ENCODE measurements around the gene GMDS.

Gene GMDS

DNA sequence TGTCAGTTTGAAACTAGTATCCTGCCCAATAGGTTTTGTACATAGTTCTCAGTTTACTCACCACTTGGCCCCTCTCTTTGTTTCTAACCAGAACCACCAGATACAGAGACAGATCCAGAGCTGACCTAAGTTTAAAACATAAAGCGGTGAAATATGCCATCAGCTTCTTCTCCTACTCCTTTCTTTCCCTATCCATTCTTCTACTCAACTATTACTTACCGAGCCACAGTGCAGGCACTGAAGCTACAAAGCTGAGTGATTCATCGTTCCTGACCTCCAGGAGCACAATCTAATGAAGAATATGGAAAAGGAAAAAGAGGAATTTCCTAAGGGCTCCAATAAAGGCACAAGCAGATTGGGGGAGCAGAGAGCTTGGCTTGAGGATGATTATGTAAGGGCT lies 349.7 kb downstream of the GMDS start:
- DNase-seq (ENCODE audit: low read depth), result no peak

DNA sequence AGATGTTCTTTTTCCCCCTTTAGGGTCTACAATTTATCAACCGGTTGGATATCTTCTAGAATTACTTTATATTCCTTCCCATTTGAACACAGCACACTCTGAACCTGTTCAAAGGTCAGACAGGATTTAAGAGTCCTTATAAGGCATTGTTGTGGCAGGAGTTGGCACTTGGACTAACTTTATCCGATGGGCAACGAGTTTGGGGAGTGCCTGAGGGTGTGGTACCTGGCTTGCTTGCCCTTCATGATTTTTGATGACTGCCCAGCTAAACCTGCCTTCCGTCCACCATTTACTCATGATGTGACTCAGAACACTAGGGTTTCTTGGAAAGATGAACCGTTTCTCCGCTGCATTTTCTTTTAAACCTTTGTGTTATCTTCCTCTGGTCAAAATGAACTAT lies 350.5 kb downstream of the GMDS start:
- DNase-seq (ENCODE audit: low read depth), result no peak

GRCh38 chr6:1893470-1894130 lies 351.8 kb downstream of the GMDS start:
- no peak for DNase-seq (ENCODE audit: low read depth)

GRCh38 chr6:1892716-1893115 lies 352.7 kb downstream of the GMDS start:
- DNase-seq (ENCODE audit: low read depth), result no peak

GRCh38 chr6:1890987-1891386 lies 354.4 kb downstream of the GMDS start:
- DNase-seq (ENCODE audit: low read depth), result no peak

GRCh38 chr6:1890071-1890470 lies 355.3 kb downstream of the GMDS start:
- no peak for DNase-seq (ENCODE audit: low read depth)

DNA sequence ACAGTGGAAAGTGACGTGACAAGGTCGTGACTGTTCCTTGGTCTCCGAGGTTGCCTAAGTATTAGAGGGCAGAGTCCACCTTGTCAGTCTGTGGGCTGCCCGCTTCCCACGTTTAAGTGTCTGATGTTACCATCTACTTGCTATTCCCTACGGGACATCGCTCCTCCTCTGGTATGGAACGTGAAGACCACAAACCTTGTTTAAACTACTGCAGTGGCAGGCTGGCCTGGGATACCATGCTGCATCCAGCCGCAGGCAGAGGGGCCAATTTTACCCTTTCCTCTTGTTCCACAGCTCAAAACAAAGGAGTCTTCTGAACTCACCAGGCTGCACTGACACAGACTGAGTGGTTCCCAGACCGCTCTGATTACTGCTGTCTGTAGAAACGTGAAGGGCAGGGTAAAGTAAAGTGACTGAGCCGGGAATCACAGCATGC lies 359.8 kb downstream of the GMDS start:
- no peak for DNase-seq (ENCODE audit: low read depth)

DNA sequence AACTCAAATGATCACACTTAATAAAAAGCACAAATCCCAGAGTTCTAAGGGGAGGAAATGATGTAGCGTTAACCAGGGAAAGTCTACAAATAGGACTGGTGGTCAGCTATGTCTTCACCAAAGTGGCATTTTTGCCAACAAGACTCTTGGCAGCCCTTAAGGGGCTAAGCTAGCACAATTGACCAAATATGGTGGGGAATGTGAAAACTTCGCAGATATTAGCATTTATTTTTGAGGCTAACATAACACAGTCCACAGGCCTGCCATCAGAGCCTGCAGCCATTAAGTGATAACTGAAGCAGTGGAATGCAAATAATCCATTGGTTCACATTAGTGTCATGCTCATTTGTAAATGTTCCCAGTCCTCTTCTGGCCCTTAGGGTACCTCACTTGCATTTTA lies 361.1 kb downstream of the GMDS start:
- DNase-seq (ENCODE audit: low read depth), result no peak

GRCh38 chr6:1878330-1878729 lies 367.1 kb downstream of the GMDS start:
- no peak for DNase-seq (ENCODE audit: low read depth)

DNA sequence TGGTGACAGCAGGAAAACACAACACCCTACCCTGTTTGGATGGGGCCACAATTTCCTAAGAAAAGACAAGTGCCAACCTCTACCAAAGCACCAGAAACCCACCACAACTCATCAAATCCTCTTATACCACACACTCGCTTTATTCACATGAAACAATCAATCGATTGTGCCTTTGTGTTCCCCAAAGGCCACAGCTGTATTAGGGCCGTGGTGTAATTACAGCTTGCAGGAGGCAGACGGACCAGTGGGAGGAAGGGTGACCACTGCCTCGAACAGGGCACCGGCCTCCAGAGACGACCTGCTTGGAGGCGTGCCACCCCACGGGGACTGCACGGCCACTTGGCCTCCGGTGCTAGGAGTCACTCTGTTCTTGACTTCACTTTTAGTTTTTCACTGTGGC lies 371.6 kb downstream of the GMDS start:
- no peak for DNase-seq (ENCODE audit: low read depth)

GRCh38 chr6:1872649-1873131 lies 372.7 kb downstream of the GMDS start:
- no peak for DNase-seq (ENCODE audit: low read depth)

DNA sequence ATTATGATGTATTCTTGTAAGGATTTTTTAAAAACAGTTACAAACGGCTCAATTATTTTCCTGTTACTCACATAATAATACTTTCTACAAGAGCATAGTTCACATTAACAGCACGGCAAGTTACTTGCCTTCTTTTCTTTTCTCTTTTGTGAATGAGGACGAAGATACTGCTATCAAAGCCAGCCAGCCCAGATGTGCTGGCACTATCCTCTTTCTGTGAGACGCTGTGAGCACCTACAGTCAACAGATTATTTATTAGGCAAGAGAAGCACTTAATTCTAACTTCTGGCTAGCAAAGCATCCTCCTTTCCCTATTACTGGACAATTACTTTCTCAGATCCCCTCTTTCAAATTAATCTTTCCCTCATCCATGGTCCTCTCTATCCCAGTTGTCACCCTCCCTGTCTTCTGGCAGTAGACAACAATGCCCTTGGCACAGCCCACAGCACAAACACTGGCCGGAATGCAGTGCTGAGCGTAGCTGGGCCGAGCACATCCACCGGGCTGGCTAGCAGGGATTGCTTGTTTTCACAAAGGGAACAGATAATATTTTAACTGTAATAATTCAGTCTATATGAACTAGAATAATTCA lies 373.6 kb downstream of the GMDS start:
- no peak for DNase-seq (ENCODE audit: low read depth)

DNA sequence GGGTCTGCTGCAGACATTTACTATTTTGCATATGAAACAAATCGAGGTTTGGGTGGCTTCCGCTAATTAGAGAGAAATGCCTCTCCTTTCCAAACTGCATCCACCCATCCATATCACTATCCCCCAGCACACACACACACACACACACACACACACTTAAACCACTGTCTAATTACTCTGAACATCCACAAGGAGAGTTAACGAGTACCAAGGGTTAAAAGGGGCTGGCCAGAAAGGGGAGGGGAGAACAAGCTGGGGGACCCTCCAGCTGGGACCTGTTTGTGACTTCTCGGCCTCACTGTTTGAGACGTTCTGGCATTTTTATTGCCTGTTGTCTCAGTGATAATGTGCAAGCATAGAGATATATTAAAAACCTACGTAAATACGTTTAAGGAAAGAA lies 374.5 kb downstream of the GMDS start:
- DNase-seq (ENCODE audit: low read depth), result no peak

GRCh38 chr6:1870251-1870650 lies 375.2 kb downstream of the GMDS start:
- no peak for DNase-seq (ENCODE audit: low read depth)

GRCh38 chr6:1869769-1870168 lies 375.6 kb downstream of the GMDS start:
- no peak for DNase-seq (ENCODE audit: low read depth)

DNA sequence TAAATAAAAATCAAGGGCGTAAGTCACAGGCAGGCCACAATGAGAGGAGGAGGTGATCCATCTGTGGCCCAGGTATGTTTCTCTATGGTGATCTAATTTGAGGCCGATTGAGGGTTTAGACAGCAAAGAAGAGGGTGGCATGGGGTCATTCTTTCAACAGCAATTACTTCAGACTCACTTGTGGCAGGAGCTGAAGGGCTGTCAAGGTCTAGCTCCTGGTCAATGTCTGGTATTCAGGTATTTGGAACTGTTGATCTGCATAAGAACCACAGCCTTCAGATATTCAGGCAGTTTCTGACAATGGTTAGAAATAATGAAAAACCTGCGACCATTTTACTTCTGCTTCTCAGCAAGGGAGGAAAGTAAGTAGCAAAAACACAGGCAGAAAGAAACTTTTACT lies 376.1 kb downstream of the GMDS start:
- no peak for DNase-seq (ENCODE audit: low read depth)

DNA sequence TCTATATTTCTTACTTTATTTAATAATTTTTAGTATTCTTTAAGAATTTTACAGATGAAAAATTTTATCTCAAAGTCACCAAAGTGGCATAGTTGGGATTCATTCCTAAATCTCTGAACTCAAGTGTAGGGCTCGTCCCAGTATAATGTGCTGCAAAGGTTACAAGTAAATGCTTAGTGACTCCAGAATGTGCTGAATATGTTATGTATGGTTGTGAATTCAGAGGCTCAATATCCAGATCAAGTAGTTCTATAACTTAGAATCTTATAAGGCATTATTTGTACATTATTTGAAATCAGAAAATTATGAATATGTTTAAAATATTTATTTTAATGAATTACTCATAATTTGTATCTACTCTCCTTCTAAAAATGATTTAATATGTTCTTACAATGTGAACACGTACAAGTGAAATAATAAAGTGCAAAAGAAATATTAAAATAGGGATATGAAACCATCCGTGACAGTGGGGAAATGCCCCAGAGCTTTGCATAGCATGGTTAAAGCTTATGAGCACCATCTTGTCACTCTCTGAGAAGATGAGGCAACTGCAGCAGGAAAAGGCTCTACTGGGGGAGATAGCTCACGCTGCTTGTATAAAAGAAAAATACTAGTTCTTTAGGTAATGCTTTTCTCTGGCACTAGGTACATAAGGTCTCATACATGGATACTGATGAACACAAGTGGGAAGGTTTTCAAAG lies 376.7 kb downstream of the GMDS start:
- no peak for DNase-seq (ENCODE audit: low read depth)

- DNase-seq (ENCODE audit: low read depth), result no peak
Measured at GRCh38 chr6:1867197-1867596, 378.2 kb downstream of the GMDS start.

GRCh38 chr6:1865585-1865984 lies 379.8 kb downstream of the GMDS start:
- DNase-seq (ENCODE audit: low read depth), result no peak

DNA sequence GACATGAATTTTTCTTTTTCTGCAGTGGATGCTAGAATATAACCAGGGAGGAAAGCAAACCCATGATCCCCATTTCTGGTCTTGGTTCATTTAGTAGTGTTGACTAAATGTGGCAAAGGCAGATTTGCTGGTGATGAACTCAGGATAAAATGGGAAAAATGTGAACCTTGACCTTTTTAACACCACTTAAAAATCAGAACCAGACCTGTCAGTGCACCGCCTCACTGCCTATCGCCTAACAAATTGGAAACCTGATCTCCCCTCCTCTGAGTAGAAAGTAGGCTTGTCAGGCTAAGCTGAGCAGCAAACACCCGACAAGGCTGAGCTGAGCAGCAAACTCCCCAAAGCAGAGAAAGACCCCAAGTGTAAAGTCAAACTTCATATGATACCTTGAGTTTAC lies 380.9 kb downstream of the GMDS start:
- DNase-seq (ENCODE audit: low read depth), result no peak

DNA sequence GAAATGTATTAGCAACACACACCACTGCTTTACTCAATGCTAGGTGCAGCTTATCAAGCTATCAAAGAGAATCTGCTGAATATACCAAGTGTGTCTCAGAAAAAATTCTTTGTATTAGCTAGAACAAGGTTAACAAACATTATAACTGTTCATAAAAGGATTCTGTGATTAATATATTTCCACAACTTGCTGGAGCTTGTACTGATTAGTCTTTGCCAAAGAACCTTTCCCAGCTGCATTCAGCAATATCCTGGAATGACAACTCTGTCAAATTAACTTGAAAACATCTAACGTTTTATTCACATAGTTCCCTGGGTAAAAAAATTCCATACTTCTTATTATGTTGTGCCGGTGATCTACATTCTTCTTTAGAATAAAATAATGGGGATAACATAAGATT lies 383.0 kb downstream of the GMDS start:
- DNase-seq (ENCODE audit: low read depth), result no peak

- no peak for DNase-seq (ENCODE audit: low read depth)
Measured at GRCh38 chr6:1860756-1861348, 384.6 kb downstream of the GMDS start.

GRCh38 chr6:1858859-1859258 lies 386.5 kb downstream of the GMDS start:
- no peak for DNase-seq (ENCODE audit: low read depth)
